ENCODE data around the gene SIPA1L3. TPM values are rescaled to one million over a fixed set of nuclear protein-coding genes. Genes with fewer than 3 reads are reported as not detected.

SIPA1L3 gene
- total RNA-seq, 1 donor from 2014 or later: 6.7 TPM

- no peak for DNase-seq (ENCODE audit: low read depth in 2 of 2)
Measured at GRCh38 chr19:37995346-37995745, 88.3 kb downstream of the SIPA1L3 start.

GRCh38 chr19:37997911-37998344 is 90.9 kb downstream of the SIPA1L3 start:
- peak; percentile 75 to 86 for DNase-seq (ENCODE audit: low read depth in 2 of 2)

GRCh38 chr19:37998801-37999308 is 91.8 kb downstream of the SIPA1L3 start:
- DNase-seq (ENCODE audit: low read depth in 2 of 2): no peak

GRCh38 chr19:37999309-38000213 is 92.6 kb downstream of the SIPA1L3 start:
- DNase-seq (ENCODE audit: low read depth in 2 of 2): peak; percentile 81 to 95

GRCh38 chr19:38001158-38001781 is 94.3 kb downstream of the SIPA1L3 start:
- no peak for DNase-seq (ENCODE audit: low read depth in 2 of 2)

GRCh38 chr19:38003438-38004185 is 96.6 kb downstream of the SIPA1L3 start:
- DNase-seq (ENCODE audit: low read depth in 2 of 2): peak; percentile 97 to 99

DNA sequence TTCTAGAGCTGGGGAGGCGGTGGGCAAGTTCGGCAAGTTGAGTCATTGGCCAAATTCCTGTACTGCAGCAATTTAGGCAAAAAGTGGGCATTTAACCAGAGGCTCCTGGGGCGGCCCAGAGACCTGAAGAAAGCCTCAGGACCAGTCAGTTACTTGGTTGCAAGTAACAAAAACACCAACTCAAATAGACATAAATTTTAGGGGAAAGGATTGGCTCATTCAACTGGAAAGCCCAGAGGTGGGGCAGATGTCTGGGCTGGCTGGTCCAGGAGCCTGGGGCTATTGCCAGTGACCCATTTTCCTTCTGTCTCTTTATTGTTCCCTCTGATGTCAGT is 97.1 kb downstream of the SIPA1L3 start:
- no peak for DNase-seq (ENCODE audit: low read depth in 2 of 2)

DNA sequence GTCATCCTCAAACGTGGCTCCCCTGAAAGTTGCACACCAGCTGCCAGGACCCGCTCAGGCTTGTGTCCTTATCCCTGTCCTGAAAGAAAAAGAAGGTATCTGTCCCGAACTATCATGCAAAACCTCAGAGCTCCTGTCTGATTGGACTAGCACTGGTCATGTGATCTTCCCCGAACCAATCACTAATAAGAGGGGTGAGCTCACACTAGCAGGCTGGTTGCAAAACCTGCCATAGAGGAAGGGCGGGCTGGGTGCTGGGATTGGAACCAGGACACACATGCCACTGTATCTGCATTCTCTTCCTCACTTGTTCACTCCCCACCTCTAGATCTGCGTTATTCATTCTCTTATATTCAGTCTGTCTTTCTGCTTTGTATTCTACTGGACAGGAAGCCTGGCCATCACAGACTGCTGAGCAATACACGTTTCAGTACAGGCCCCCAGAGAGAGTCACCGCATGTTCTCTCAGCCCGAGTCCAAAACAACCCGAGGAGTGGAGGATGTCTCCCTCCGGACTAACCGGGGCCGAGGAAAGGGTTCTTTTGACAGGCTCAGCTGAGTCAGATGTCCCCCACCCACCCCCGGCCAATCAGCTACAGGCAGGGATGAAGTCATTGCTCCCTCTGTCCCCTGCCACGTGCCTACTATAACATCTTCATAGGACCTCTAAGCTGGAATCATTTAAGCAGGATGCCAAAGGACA is 97.7 kb downstream of the SIPA1L3 start:
- DNase-seq (ENCODE audit: low read depth in 2 of 2): peak; percentile 97 to 98

- no peak for DNase-seq (ENCODE audit: low read depth in 2 of 2)
Measured at GRCh38 chr19:38005224-38005614, 98.2 kb downstream of the SIPA1L3 start.

DNA sequence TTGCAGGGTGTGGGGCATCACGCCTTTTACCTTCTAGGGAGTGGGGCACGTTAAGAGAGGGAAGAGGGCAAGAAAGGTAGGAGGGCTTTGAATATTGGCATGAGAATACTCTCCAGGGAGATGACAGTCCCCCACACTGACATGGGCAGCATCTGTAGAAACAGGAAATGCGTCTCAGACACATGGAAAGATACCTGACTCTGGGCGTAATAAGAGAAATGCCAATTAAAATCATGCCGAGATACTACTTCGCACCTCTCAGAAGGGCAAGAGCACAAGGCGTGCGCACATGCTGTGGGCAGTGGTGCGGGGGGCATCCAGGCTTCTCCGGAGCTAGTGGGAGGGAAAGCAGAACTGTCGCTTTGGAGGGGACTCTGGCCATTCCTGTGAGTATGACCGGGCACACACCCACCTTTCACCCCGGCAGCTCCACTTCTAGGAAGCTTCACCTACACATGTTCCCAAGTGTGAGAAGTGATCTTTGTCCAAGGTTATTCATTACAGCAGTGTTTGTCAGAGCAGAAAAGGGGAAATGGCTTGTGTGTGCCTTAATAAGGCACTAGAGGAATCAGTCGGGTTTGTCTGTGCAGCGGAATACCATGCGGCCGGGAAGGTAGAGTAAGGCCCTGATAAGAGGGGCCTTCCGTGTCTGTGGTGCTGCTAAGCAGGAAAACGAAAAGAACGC is 99.5 kb downstream of the SIPA1L3 start:
- no peak for DNase-seq (ENCODE audit: low read depth in 2 of 2)

- no peak for DNase-seq (ENCODE audit: low read depth in 2 of 2)
Measured at GRCh38 chr19:38009650-38010242, 102.7 kb downstream of the SIPA1L3 start.

DNA sequence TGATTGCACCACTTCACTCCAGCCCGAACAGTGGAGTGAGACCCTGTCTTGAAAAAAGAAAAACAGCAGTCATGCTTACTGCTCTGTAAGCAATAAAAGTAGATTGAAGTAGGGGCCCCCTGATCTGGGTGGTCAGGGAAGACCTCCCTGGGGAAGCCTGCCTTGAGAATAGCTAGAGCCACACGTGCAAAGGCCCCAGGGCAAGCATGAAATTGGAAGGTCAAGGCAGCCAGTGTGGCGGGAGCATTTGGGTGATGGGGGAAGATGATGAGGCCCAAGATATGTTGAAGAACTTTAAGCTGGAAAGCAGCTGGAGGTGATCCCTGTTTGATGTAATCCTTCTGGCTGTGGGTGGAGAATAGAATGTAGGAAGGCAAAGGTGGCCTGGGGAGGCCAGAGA is 104.4 kb downstream of the SIPA1L3 start:
- DNase-seq (ENCODE audit: low read depth in 2 of 2): no peak

GRCh38 chr19:38012290-38012689 is 105.3 kb downstream of the SIPA1L3 start:
- no peak for DNase-seq (ENCODE audit: low read depth in 2 of 2)

- no peak for DNase-seq (ENCODE audit: low read depth in 2 of 2)
Measured at GRCh38 chr19:38012944-38013343, 105.9 kb downstream of the SIPA1L3 start.

DNA sequence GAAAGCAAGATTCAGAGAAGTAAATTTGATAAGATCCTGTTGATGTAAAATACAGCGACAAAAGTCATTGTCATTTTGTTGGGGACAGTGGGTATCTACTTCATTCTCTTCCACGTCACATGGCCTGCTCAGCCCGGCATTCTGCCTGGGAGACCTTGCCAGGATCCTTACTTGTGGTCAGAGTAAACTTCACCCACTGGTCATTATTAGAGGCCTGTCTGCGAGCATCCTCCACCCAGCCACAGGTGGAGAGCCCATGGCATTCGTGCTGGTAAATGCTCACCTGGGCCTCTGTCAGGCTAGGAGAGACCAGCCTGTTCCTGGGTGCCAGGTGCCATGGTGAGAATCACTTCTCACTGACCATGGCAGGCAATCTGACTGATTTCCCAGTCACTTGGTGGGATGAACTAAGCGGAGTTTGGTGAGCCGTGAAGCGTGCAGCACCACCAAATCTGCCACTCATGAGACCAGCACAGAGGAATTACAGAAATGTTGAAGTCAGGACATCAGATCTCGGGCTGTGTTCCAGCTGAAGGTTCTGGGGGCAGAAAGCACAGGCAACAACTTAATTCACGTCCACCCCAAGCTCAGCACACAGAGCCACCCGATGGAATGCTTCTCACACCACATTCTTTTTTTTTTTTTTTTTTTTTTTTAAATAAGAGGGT is 107.0 kb downstream of the SIPA1L3 start:
- DNase-seq (ENCODE audit: low read depth in 2 of 2): no peak

- DNase-seq (ENCODE audit: low read depth in 2 of 2): no peak
Measured at GRCh38 chr19:38015216-38015615, 108.2 kb downstream of the SIPA1L3 start.

DNA sequence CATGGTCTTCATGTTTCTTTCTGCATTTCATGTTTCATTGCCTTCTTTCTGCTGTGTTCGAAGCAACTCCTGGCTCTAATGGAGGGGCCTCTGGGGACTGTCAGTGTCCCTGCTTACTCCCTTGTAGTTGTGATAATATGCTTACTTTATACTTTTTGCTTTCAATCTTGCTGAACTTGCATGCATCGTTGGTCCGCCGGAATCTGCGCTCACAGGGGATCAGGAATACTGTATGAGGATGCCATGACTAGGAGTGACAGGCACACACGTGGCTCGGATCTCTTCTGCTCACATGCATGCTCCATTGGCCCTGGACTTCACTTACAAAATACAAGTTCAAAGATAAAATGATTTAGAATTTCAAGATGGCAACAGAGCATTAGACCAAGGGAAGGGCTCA is 108.8 kb downstream of the SIPA1L3 start:
- no peak for DNase-seq (ENCODE audit: low read depth in 2 of 2)

DNA sequence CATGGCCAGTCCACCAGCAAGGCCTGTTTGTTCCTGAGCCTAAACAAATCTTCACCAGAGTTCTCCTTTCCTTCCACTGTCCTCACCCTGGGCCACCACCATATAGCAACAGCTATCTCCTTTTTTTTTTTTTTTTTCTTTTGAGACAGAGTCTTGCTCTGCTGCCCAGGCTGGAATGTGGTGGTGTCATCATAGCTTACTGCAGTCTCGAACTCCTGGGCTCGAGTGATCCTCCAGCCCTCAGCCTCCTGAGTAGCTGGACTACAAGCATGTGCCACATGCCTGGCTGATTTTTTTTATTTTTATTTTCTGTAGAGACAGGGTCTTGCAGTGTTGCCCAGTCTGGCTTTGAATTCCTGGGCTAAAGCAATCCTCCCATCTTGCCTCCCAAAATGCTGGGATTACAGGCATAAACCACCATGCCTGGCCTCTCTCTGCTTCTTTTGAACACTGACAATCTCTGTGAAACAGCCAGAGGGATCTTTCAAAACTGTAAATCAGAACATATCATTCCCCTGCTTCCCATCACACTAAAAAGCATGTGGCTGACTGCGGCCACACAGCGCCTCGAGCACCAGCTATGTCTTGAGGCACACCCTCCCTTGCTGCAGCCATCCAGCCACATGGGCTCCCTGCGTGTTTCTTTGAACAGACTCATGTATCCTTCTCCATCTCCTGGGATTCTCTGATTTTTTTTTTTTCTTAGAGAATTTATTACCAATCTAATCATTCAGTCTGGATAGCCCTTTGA is 110.6 kb downstream of the SIPA1L3 start:
- DNase-seq (ENCODE audit: low read depth in 2 of 2): no peak
